ENCODE results near the gene CRISPLD2. TPM values are rescaled to one million over a fixed set of nuclear protein-coding genes. Genes with fewer than 3 reads are reported as not detected.

Gene CRISPLD2
- total RNA-seq, 4 donors from 2014 or later = 54.9 to 109 (median 63.4) TPM

GRCh38 chr16:84917492-84917891 is 97.7 kb downstream of the CRISPLD2 start:
- H3K4me1 ChIP-seq = peaks cover 46% of the 10 kb centered on the region
- TF ChIP-seq POLR2AphosphoS5 (IDR thresholded peaks at IDR 0.05) = no peak
- no peak for TF ChIP-seq CTCF (IDR thresholded peaks at IDR 0.05)
- no peak for TF ChIP-seq POLR2A (IDR thresholded peaks at IDR 0.05)
- TF ChIP-seq EP300 (IDR thresholded peaks at IDR 0.05) = no peak
- no peaks in the 10 kb centered on the region for H3K36me3 ChIP-seq
- H3K9me3 ChIP-seq = no peaks in the 10 kb centered on the region
- DNase-seq (ENCODE audit: low spot score in 2 of 2) = no peak
- H3K27me3 ChIP-seq = peaks cover 9% of the 10 kb centered on the region
- no peak overlapping the region for H3K27ac ChIP-seq
- no peak overlapping the region for H3K4me3 ChIP-seq
- 71% methylated on average over 11 of the region's 11 CpGs for WGBS

GRCh38 chr16:84918006-84918909 is 98.5 kb downstream of the CRISPLD2 start:
- no peak for DNase-seq (ENCODE audit: low spot score in 2 of 2)
- 82% methylated on average over 19 of the region's 20 CpGs for WGBS
- TF ChIP-seq POLR2AphosphoS5 (IDR thresholded peaks at IDR 0.05) = no peak
- no peak for TF ChIP-seq POLR2A (IDR thresholded peaks at IDR 0.05)
- TF ChIP-seq EP300 (IDR thresholded peaks at IDR 0.05) = no peak
- TF ChIP-seq CTCF (IDR thresholded peaks at IDR 0.05) = no peak
- no peak overlapping the region for H3K4me3 ChIP-seq
- peaks cover 45% of the 10 kb centered on the region for H3K4me1 ChIP-seq
- H3K27ac ChIP-seq = no peak overlapping the region
- no peaks in the 10 kb centered on the region for H3K36me3 ChIP-seq
- peaks cover 9% of the 10 kb centered on the region for H3K27me3 ChIP-seq
- H3K9me3 ChIP-seq = no peaks in the 10 kb centered on the region

- no peak overlapping the region for H3K4me3 ChIP-seq
- H3K27ac ChIP-seq = no peak overlapping the region
- no peaks in the 10 kb centered on the region for H3K9me3 ChIP-seq
- H3K36me3 ChIP-seq = no peaks in the 10 kb centered on the region
- peaks cover 36% of the 10 kb centered on the region for H3K4me1 ChIP-seq
- H3K27me3 ChIP-seq = peaks cover 9% of the 10 kb centered on the region
- no peak for TF ChIP-seq POLR2A (IDR thresholded peaks at IDR 0.05)
- no peak for TF ChIP-seq CTCF (IDR thresholded peaks at IDR 0.05)
- no peak for TF ChIP-seq POLR2AphosphoS5 (IDR thresholded peaks at IDR 0.05)
- TF ChIP-seq EP300 (IDR thresholded peaks at IDR 0.05) = no peak
- DNase-seq (ENCODE audit: low spot score in 2 of 2) = no peak
- WGBS = 55% methylated on average over 7 of the region's 7 CpGs
Measured at GRCh38 chr16:84919269-84919668, 99.5 kb downstream of the CRISPLD2 start.

- Histone ChIP-seq H3K27me3 (peaks cover 9% of the 10 kb centered on the region), H3K27ac (no peak overlapping the region), H3K4me1 (peaks cover 36% of the 10 kb centered on the region), H3K9me3 (no peaks in the 10 kb centered on the region), H3K4me3 (no peak overlapping the region), H3K36me3 (no peaks in the 10 kb centered on the region)
- DNase-seq (ENCODE audit: low spot score in 2 of 2) = no peak
- no peak for TF ChIP-seq EP300 (IDR thresholded peaks at IDR 0.05)
- TF ChIP-seq POLR2AphosphoS5 (IDR thresholded peaks at IDR 0.05) = no peak
- TF ChIP-seq CTCF (IDR thresholded peaks at IDR 0.05) = no peak
- TF ChIP-seq POLR2A (IDR thresholded peaks at IDR 0.05) = no peak
- 52% methylated on average over 7 of the region's 13 CpGs for WGBS
Measured at GRCh38 chr16:84919708-84920107, 99.9 kb downstream of the CRISPLD2 start.

- WGBS = 97% methylated on average over 8 of the region's 8 CpGs
- no peak for DNase-seq (ENCODE audit: low spot score in 2 of 2)
- no peak for TF ChIP-seq EP300 (IDR thresholded peaks at IDR 0.05)
- TF ChIP-seq CTCF (IDR thresholded peaks at IDR 0.05) = no peak
- TF ChIP-seq POLR2AphosphoS5 (IDR thresholded peaks at IDR 0.05) = no peak
- no peak for TF ChIP-seq POLR2A (IDR thresholded peaks at IDR 0.05)
- Histone ChIP-seq H3K4me1 (peaks cover 36% of the 10 kb centered on the region), H3K27ac (no peak overlapping the region), H3K4me3 (no peak overlapping the region), H3K36me3 (no peaks in the 10 kb centered on the region), H3K27me3 (peaks cover 9% of the 10 kb centered on the region), H3K9me3 (no peaks in the 10 kb centered on the region)
Measured at GRCh38 chr16:84920333-84920732, 100.5 kb downstream of the CRISPLD2 start.

All from suprapubic skin (tissue), 4 donors.